Stimulated activated effector memory CD8-positive, alpha-beta T cell treated with anti-CD3 and anti-CD28 coated beads, Interleukin-12 subunit alpha, Interleukin-12 subunit beta, amount 100 ng/mL, for 72 hours (primary cell): ENCODE data around the gene MALL.
A peak's percentile ranks its signal among the peaks of the same experiment; 100 is the strongest.
"Not testable (repeated sequence)": the region's sequence is repeated elsewhere in the genome, so short reads cannot be mapped to it uniquely, and the experiment has no call there.

Experiments used
- ATAC-seq: fragments of 150-1000 bp; cut with Tn5 transposase; 2 replicates; pipeline ENCODE4 v1.10.0; 2021
- DNase-seq, 2 donors: peaks; one replicate each; pipeline ENCODE4 v3.0.0; 2021 to 2022; ENCODE audit warnings: low spot score in 2 of 2
- H3K27ac Mint-ChIP-seq: one replicate; pipeline ENCODE4 v1.8.0; 2022; ENCODE audit warnings: mild to moderate bottlenecking, mixed read lengths
- H3K36me3 Mint-ChIP-seq: one replicate; pipeline ENCODE4 v1.8.0; 2022; ENCODE audit warnings: mild to moderate bottlenecking, mixed read lengths
- H3K4me1 Mint-ChIP-seq: one replicate; pipeline ENCODE4 v1.8.0; 2022; ENCODE audit warnings: mixed read lengths
- H3K4me3 Mint-ChIP-seq: one replicate; pipeline ENCODE4 v1.8.0; 2022; ENCODE audit warnings: mild to moderate bottlenecking, mixed read lengths
- H3K9me3 Mint-ChIP-seq: one replicate; pipeline ENCODE4 v1.8.0; 2022; ENCODE audit warnings: mixed read lengths

MALL gene

DNA sequence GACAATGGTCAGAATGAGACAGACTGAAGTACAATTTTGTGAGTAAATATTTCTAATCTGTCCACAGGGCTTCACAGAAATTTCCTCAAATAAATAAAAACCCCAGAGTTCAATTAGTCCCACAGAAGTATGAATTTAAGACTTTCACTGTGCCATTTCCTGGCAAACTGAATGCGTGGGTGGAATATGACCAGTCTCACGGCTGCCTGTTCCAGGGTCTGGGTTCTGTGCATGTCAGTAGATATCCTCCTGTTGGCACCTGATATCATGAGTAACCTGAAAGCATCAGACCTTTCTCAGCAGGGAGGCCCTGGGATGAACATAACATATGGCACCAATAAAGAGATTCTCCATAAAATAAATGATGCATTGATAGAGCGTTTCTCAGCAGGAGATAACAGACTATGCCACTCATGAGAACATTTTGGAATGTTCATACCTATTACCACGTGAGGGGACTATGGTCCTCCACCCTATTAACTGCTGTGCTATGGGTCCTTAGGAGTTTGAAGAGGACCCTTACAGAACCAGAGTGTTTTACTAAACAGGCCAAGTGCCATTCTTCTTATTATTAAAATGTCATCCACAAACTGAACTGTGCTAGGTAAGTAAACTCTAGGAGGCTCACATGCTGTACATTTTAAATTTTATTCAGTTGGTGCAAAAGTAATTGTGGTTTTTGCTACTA, 10.6 kb upstream of the MALL start:
- Mint-ChIP-seq H3K36me3 (no peaks in the 10 kb centered on the region), H3K27ac (no peak overlapping the region), H3K4me3 (no peak overlapping the region), H3K9me3 (no peaks in the 10 kb centered on the region), H3K4me1 (no peaks in the 10 kb centered on the region)
- DNase-seq, result no peak
- ATAC-seq, result no peak

DNA sequence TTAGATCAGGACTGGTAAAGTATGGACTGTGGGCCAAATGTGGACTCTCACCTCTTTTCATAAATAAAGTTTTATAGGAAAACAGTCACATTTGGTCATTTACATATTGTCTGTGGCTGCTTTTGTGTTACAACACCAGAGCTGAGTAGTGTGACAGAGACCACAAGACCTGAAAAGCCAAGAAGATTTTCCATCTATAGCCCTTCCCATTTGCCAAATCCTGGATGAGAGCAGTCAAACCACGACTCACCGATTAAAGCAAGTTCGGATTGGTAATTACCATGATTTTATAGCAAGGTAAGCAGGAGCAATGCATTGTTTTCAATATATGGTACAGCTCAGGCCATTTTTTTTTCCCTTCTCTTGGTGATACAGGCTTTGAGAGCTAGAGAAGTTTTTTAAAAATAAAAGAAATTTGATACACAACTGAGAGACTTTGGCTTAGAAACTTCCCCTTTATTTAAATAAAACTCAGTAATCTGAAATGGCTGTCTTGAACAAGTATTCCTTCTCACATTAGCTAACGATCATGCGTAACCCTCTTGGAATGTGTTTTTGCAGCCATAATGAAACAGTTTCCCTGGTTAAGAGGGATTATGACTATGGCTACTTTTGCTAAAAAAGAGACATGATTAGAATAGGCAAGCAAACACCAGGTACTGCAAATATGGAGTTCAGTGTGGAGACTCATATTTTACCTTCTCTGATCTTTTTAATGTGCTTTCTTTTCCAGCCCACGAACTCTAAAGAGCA, 9.5 kb upstream of the MALL start:
- H3K9me3 Mint-ChIP-seq, result no peaks in the 10 kb centered on the region
- ATAC-seq (no peak), DNase-seq (no peak)
- H3K36me3 Mint-ChIP-seq, result no peaks in the 10 kb centered on the region
- H3K27ac Mint-ChIP-seq, result no peak overlapping the region
- H3K4me1 Mint-ChIP-seq, result no peaks in the 10 kb centered on the region
- no peak overlapping the region for H3K4me3 Mint-ChIP-seq

DNA sequence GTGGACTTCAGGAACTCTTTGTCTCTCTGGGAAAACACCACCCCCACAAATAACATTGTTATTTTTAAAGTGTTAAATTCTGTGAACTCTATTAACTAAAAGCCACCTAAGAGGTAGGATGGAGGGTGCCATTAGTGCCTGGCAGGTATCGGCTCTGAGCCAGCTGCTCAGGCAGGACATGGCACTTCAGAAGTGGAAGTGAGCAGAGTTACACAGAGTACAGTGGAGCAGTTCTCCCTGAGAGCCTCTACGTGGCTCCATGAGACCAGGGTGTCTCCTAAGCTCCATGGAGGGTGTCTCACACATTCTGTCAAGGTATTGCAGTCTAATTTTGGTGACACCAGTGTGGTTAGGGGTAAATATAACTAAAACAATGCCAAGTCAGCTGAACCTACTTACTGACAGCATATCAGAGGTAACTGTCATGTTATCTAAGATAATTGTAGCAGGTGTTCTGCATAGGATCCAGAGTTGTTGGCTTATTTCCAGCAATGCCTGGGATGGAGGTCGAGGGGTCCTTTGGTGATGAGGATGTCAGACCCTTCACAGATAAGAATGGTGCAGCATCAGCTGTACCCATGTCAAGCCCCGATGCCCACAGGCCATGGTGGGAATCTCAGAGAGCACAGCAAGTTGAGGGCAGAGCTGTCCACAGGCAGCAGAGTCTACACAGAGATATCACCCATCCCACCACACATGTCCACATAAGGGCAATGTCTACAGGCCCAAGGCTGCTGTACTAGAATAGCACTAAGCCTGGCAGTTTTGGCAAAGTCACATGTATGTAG, 8.6 kb upstream of the MALL start:
- Mint-ChIP-seq H3K36me3 (no peaks in the 10 kb centered on the region), H3K4me3 (no peak overlapping the region), H3K27ac (no peak overlapping the region), H3K4me1 (no peaks in the 10 kb centered on the region), H3K9me3 (no peaks in the 10 kb centered on the region)
- no peak for DNase-seq
- no peak for ATAC-seq

DNA sequence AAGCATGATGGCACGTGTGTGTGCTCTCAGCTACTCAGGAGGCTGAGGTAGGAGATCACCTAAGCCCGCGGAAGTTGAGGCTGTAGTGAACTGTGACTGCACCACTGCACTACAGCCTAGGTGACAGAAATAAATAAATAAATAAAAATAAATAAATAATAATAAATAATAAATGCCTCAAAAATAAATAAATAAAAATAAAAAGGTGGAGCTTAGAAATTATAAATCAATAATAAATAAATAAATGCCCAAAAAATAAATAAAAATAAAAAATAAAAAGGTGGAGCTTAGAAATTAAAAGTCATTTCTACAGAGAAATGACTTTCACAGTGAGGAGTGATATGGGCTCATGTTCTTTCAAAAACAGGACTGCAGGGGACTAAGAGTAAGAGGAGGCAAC, 6.0 kb upstream of the MALL start:
- no peak overlapping the region for H3K4me3 Mint-ChIP-seq
- H3K36me3 Mint-ChIP-seq, result no peaks in the 10 kb centered on the region
- H3K27ac Mint-ChIP-seq, result no peak overlapping the region
- H3K4me1 Mint-ChIP-seq, result no peaks in the 10 kb centered on the region
- no peaks in the 10 kb centered on the region for H3K9me3 Mint-ChIP-seq
- DNase-seq, result no peak
- no peak for ATAC-seq

DNA sequence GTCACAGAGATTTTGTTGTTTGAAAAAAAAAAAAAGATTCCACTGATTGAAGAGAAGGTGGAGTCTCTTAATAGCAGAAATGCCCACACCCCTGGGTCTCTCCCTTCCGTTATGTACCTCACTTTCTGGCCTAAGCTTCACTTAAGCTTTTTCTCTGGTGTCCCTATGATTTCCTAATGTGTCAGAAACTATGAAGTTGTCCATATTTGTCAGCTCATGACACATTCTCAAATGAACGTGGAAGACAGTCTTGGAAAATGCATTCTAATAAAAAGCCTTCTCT, 5.4 kb upstream of the MALL start:
- DNase-seq (no peak), ATAC-seq (no peak)
- Mint-ChIP-seq H3K4me3 (no peak overlapping the region), H3K27ac (no peak overlapping the region), H3K9me3 (no peaks in the 10 kb centered on the region), H3K36me3 (no peaks in the 10 kb centered on the region), H3K4me1 (no peaks in the 10 kb centered on the region)

DNA sequence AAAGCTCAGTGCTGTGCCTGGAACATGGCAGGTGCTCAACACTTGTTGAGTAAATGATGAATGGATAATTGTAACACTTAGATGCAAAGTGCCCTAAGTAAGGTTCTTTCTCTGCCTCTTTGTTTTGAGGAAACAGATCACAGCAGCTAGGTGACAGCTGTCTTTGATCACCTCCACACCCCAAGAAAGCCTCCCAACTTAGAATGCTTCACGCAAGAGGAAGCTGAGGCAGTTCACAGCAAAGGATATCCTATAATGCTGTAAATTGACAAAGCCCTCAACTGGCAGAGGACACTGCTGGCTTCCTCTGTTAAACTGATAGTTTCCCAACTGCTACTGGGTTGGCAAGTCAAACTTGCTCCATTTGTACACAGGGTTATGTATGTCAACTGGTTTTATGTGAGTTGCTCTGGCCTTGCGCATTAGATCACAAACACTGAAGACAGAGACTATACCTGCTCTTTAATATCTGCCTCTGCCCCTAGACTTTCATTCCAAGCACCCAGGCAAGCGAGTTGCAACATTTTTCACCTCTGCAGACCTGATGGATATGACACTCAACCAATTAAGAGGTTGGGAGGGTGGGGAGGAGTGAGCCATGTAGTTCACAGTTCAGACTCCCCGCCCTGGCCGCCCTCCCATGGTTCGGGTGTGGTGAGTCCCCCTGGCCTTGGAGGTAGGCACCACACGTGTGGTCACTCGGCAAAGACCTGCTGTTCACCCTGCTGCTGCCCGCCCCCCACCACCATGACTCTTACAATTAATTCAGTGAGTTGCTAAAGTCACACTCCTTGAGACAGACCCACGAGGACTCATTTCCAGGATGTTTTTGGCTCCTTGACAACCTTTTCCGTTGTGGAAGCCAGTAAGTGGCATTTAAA, 4.8 kb upstream of the MALL start:
- Mint-ChIP-seq H3K4me1 (no peaks in the 10 kb centered on the region), H3K9me3 (no peaks in the 10 kb centered on the region), H3K4me3 (no peak overlapping the region), H3K36me3 (no peaks in the 10 kb centered on the region), H3K27ac (no peak overlapping the region)
- DNase-seq (no peak), ATAC-seq (no peak)

DNA sequence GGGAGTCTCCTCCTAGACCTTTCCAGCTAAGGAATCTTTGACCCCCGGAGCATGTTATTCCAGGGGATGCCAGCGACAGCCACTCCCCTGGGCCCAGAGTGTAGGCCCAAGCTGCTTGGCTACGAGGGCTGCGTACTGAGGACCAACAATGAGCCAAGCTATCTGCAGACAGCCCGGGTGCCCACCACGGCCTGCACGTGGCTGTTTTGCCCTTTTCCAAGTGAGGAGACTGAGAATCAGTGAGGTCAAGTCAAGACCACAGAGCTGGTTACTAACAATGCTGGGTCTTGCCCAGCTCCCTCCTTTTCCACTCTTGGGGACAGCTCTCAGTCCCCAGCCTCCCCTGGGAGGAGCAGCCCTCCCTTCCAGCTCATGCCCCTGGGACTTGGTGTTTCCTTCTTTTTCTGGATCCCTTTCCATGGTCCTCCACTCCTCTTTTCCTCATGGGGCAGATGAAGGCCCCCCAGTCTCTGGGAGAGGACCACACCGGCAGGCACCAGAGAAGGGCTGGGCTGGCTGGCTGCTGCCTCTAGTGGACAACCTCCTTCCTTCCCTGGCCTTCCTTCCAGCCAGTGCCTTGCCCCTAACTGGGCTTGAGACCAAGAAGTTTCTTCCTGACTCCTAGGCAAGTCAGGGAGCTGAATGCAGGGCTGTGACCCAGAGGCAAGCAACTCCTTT, 550 bp upstream of the MALL start:
- Mint-ChIP-seq H3K36me3 (no peaks in the 10 kb centered on the region), H3K27ac (no peak overlapping the region), H3K4me3 (no peak overlapping the region), H3K4me1 (no peaks in the 10 kb centered on the region), H3K9me3 (peaks cover 2% of the 10 kb centered on the region)
- ATAC-seq (peak; percentile 44), DNase-seq (no peak)

DNA sequence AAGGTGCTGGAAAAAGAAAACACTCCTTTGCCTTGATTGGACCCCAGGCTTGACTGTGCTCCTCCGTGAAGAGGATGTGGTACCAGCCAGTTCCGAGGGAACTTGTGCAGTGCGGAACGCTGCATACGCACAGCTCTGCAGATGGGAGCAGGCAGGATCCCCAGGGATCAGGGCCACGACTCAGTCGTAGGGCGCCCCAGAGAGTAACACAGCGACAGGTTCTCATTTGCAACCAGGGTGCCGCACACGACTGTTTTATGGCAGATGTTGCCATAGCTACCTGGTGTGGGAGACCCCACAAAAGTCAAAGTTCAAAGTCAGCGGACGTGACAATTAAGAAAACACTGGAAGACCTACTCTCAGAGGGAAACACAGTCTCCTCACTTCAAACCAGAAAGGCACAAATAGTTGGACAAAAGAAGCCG, 779 bp downstream of the MALL start:
- DNase-seq (no peak), ATAC-seq (no peak)
- Mint-ChIP-seq H3K9me3 (peaks cover 2% of the 10 kb centered on the region), H3K4me3 (no peak overlapping the region), H3K4me1 (no peaks in the 10 kb centered on the region), H3K27ac (no peak overlapping the region), H3K36me3 (no peaks in the 10 kb centered on the region)

DNA sequence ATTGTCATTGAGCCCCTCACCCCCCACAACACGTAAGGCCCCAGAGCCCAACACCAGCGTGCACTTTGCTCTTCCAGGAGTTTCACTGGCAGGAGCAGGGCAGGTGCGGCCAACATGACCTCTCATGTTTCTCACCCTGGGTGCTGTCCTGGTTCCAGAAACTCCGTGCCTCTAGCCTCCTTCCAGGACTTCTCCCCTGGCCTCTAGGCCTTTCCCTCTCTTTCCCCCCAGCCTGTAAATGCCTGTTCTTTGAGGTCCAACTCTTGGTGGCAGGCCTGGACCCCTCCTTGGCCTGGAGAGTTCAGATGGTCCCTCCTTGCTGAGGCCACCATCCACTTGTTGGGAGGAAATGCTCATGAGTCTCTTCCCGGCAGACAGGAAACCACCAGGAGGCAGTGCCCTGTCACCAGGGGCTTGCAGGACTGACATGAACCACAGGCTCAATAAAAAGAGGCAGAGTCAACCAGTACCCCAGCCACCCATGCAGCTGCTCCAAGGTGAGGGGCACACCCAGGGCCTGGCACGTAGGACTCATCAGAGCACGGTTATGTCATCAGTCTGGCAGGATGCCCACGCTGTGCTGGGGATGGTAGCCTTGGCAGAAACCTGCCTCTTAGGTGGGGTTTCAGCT, 1.5 kb downstream of the MALL start:
- H3K9me3 Mint-ChIP-seq, result peaks cover 2% of the 10 kb centered on the region
- DNase-seq (no peak), ATAC-seq (peak; percentile 42)
- H3K4me1 Mint-ChIP-seq, result no peaks in the 10 kb centered on the region
- H3K36me3 Mint-ChIP-seq, result no peaks in the 10 kb centered on the region
- no peak overlapping the region for H3K27ac Mint-ChIP-seq
- no peak overlapping the region for H3K4me3 Mint-ChIP-seq

DNA sequence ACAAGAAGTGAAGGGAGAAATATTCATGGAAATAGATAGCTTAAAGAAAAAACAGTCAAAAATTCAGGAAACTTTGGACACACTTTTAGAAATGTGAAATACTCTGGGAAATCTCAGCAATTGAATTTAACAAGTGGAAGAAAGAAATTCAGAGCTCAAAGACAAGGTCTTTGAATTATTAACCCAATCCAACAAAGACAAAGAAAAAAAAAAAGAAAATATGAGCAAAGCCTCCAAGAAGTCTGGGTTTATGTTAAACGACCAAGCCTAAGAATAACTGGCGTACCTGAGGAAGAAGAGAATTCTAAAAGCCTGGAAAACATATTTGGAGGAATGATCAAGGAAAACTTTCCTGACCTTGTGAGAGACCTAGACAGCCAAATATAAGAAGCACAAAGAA, 7.3 kb downstream of the MALL start:
- H3K4me3 Mint-ChIP-seq, H3K4me1 Mint-ChIP-seq, ATAC-seq, H3K36me3 Mint-ChIP-seq, H3K9me3 Mint-ChIP-seq, H3K27ac Mint-ChIP-seq, DNase-seq: not testable (repeated sequence)

DNA sequence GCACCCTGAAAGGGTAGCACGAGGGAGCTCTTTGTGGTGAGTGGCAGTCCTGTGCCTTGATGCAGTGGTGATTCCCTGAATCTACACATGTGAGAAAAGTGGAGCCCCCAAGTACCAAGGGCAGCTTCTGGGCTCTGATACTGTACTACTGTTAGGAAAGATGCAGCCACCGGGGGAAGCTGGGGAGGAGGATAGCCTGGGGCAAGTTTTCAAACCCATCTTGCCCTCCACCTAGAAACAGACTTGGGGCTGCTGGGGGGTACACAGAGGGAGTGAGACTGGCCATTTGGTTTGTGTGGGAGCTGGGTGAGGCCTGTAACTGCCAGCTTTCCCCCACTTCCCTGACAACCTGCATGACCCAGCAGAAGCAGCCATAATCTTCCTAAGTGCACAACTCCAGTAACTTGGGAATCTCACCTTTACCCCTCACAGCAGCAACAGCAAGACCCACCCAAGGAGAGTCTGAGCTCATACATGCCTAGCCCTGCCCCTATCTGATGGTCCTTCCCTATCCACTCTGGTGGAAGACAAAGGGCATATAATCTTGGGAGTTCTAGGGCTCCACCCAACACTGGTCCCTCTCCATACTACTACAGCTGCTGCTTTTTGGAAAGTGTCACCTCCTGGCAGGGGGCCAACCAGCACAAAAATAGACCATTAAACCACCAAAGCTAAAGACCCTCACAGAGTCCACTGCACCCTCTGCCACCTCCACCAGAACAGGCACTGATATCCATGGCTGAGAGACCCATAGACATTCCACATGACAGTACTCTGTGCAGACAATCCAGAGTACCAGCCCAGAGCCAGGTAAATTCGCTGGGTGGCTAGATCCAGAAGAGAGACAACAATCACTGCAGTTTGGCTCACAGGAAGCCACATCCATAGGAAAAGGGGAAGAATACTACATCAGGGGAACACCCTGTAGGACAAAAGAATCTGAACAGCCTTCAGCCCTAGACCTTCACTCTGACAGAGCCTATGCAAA, 8.2 kb downstream of the MALL start:
- ATAC-seq (no peak), DNase-seq (no peak)
- H3K27ac Mint-ChIP-seq, result no peak overlapping the region
- H3K9me3 Mint-ChIP-seq, result no peaks in the 10 kb centered on the region
- H3K4me1 Mint-ChIP-seq, result no peaks in the 10 kb centered on the region
- no peaks in the 10 kb centered on the region for H3K36me3 Mint-ChIP-seq
- no peak overlapping the region for H3K4me3 Mint-ChIP-seq

DNA sequence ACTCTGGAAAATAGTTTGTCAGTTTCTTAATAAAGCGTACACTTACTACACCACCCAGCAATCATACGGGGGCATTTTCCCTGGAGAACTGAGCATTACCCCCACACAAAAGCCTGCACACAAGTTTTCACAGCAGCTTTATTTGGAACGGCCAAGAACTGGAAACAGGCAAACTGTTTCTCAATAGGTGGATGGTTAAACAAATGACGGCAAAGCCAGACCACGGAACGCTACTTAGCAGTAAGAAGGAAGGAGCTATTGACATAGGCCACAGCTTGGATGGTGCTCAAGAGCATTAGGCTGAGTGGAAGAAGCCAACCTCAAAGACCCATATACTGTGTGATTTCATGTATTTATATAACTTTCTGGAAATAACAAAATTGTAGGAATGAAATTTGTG, 9.0 kb downstream of the MALL start:
- Mint-ChIP-seq H3K4me1 (no peaks in the 10 kb centered on the region), H3K4me3 (no peak overlapping the region), H3K27ac (no peak overlapping the region), H3K9me3 (no peaks in the 10 kb centered on the region), H3K36me3 (no peaks in the 10 kb centered on the region)
- DNase-seq, result no peak
- ATAC-seq, result no peak

DNA sequence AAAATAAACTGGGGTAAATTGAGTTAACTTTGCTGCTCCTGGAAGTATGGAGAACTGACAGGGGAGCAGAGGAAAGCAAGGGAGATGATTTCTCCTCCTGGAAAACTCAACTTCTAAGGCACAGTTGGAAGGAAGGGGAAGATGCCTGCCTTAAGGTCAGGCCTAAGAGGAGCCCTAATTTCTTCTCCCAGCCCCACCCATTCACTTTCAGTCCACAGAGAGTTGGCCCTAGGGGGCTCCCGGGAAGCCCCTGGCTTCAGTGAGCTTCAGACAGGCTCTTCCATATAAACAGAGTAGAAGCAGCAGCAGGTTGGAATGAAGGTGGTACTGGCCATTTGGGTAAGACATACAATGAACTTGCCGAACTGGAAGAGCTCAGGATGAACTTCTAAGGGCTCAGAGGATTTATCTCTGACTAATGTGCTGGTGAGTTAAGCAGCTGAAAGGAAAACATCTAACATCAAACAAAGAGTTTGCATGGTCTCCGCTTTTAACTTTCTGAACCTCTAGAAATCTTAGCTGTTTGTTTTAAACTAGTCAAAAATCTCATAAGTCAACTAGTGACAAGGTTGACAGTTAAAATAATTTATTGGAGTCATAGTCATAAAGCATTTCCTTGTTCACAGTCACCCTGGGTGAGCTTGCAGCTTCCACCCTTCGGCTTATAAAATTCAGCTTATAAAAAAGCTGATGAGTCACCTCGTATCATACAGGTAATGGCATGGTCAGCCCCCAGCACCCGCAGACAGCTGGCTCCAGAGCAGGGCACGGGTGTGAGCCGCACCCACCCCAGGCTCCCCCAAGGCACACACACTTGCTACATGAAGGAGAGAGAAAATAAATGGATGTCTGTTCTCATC, 9.8 kb downstream of the MALL start:
- Mint-ChIP-seq H3K4me3 (no peak overlapping the region), H3K9me3 (no peaks in the 10 kb centered on the region), H3K4me1 (no peaks in the 10 kb centered on the region), H3K27ac (no peak overlapping the region), H3K36me3 (no peaks in the 10 kb centered on the region)
- ATAC-seq (no peak), DNase-seq (no peak)
